LoVo (cell line): ENCODE measurements around the gene KLHL3.

ENCODE experiments used
- DNase-seq: peaks from one replicate; pipeline ENCODE4 v3.0.0-alpha.2; 2016; ENCODE audit warnings: low spot score

The KLHL3 gene

DNA sequence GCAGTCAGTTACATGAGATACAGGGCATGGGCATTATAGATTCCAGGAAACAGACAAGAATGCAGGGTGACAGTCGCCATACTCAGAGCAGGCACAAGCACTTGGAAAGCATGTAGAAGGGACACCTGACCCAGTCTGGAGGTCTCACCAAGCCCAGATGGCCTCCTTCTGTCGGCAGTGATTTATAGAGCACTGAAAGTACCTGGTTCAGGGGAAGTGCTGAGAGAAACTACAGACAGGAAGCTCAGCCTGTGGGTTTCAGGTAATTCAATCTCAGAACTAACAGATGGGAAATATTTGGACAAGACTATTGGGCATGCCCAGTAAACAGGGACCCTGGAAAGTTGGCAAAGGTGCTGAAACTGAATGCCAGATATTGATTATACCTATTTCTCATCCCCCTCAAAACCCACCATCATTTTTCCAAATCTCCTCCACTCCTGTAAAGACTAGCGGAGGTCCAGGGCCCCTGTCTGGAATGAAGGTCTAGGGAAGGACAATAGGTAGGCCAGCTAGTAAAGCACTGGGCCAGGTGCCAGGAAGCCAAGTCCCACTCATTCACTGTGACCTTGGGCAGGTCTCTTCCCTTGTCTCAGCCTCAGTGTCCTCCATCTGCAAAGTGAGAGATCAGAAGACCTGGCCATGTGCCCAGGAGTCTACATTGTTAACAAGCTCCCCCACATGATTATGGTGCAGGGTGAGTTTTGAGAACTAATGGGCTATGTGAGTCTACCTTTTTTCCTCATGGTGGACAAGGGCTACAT lies 26.9 kb downstream of the KLHL3 start:
- no peak for DNase-seq

DNA sequence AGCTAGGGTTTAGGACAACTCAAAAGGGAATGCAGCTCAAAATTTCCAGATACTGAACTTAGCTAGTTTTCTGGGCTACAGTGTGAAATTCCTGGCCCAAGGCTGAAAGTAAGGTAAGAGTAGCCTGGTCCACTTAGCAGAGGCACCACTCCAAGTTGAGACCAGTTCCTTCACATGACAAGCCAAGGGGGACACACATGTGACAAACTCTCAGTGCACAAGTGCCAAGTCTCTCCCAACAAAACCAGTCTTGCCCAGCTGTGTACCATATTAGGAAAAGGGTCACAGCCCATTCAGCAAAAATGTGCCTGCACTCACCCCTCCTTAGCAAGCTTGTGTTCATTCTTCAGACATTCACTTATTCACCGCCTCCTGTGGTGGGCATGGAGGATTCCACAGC lies 27.8 kb downstream of the KLHL3 start:
- no peak for DNase-seq

DNA sequence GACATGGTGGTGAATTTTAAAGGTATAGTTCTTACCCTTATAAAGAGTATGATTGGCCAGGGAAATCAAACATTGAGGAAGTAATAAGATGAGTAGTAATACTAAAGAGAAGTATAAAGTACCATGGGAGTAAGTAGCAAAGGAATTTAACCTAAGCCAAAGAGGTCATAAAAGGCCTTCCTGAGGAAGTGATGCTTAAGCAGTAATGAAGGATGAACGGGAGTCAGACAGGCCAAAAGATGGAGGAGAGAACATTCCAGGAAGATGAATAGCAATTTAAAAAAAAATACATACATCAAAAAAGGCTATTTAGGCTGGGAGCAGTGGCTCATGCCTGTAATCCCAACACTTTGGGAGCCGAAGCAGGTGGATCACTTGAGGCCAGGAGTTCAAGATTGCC lies 29.0 kb downstream of the KLHL3 start:
- DNase-seq, result no peak

DNA sequence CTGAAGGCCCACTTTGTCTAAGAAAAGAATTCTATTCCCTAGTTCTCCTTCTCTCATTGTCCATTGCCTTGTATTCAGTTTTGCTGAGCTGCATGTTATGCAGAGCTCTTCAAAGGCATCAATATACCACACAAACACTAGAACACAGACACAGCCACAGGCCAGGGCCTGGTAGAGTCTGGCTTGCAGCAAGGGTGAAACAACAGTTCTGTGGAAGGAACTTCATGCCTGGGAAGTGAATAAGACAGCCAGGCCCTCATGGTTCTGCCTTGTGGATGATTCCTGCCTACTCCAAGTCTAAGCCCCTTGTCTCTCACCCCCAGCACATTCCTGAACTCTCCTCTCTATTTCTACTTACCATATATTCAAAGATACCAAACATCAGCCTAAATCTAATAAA lies 30.8 kb downstream of the KLHL3 start:
- DNase-seq, result no peak

DNA sequence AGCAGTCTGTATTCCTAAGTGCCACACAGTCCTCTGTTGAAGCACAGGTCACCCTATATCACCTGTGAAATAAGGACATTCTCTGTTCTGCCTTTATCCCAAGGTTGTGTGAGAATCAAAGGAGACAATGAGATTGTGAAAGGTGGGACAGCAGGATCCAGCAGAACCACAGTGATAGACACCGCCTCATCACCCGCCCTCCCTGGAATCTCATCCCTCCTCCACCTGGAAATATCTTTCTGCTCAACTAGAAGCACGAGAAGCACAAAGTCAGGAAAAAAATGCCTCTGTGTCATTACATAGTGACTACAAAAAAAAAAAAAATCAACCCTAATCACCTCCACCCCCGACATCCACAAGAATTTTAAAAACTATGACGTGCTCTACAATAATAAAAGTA lies 32.3 kb downstream of the KLHL3 start:
- no peak for DNase-seq

DNA sequence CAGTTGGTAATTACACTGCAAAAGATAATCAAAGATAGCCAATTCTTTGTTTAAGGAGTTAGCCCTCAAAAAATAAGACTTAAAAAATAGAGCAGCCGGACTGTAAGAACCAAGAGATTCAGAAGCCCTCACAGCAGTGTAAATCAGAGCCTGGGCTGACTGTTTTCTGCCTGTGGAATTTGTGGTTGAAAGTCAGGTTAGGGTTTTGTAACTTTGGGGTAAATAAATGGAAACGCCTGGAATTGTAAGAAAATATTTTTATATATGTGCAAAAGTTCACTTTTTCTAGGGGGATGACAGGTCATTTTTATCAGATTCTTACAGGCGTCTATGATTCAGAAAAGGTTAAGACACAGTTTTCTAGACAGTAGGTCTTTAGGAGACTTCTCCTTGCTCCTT lies 35.6 kb downstream of the KLHL3 start:
- DNase-seq, result no peak

DNA sequence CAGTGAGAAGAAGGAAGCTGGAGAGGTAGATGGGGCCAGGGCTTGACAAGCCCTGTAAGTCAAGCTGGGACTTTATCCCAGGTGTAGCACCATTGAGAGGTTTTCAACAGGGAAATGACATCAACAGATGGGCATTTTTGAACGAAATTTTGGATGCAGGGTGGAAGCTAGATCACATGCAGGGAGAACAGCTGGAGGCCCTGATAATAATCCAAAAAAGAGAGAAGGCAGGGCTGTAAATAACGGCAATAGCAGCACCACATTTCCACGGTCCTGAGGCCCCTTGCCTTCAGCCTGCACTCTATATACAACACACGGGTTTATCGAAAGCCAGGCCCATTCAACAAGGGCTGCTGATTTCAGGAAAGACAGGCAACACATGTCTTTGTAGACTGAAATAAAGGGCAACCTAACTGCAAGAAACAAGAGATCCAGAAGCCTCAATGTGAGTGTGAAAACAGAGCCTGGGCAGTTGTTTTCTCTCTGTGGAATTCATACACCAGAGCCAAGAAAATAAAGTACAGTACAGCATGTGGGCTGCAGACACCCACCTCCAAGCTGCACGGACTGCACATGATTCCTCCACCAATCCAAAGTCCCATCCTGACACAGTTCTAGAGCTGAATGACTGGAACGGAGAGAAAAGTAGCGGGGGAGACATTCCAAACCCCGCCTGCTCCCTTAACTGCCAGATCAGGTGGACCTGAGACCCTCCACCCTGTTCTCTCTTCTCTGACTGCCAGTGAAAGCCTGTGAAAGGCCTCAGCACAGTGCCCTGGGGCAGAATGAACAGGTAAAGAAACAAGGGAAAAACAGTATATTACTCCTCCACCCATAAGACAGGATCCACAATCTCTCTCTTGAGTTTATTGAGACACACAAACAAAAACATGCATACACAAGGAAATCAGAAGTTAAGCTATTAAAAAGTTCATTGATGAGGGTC lies 36.3 kb downstream of the KLHL3 start:
- DNase-seq, result no peak

DNA sequence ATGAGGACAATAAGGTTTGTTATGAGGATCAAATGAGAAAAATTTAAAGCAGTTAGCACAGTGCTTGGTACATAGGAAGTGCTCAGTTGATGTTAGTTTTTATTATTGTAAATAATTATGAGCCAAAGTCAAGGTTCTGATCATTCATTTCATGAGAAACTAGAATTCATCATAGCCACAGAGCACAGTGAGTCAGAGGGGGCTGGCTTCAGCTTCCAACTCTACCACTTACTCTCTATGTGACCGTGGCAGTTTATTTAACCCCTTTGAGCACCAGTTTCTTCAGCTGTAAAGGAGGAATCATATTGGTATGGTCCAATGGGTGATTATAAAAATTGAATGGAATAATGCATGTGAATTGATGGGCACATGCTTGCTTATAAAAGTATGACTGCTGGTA lies 39.4 kb downstream of the KLHL3 start:
- no peak for DNase-seq

DNA sequence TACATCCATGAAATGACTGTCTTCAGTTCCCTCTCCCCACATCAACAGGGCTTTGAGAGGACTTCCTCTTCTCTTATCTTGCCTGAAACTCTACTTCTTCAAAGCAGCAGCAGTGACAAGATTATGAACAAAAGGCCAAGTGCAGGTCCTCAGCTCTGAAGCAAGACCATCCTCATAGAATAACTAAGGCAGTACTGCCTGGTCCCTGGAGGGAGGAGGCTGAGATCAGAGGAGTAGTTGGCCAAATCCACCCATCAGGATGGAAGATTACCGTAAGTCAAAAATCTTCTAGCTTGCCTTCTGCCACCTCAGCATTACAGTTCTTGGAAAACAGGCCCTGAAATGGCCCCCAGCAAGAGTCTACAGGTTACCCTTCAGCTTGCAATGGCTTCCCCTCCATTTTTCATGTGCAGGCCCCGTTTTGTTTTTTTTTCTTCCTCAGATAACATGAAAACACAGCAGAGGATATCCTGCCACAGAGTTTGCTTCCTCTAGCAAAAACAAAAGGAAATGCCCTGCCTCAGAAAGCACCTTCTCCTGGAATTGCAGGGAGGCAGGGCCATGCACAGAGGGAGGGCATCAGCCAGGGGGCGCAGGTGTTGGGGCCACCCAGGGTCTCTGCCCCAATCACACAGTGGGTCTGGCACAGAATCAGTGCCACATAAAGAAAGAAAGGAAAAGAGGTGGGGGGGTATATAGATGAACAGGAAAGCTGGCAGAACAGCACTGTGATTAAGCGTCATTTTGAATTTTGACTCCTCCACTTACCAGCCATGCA lies 40.0 kb downstream of the KLHL3 start:
- no peak for DNase-seq

DNA sequence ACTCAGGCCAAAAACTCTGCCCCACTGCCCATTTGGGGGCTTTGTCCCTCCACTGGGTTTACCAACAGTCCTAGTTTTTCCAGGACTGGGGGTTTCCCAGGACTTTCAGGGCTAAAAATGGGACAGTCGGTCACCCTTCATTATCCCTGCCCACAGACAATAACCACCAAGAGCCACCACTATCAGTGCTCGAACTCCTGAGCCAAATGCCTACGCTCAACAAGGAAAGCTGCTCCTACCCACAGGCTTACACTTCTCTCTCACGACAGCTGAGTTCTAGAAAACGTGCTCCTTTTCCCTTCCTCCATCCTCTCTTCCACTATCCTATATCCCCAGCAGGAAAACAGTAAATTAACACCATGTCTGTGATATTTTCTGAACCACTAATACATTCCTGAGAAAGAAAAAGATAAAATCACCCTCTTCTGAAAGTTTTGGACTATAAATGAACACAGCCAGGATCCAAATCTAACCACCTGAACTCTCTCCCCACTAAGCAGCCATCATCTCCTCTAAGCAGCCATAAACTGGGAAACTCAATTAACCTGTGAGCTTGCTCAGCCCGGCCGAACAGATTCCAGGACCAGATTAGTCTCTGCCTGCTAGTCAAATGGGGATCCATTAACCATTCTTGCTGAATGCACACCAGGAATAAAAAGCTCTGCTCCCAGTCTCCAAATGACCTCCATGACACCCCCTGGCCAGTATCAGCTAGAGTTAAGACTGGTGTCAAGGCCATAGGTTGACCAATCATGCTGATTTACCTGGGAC lies 41.8 kb downstream of the KLHL3 start:
- no peak for DNase-seq

DNA sequence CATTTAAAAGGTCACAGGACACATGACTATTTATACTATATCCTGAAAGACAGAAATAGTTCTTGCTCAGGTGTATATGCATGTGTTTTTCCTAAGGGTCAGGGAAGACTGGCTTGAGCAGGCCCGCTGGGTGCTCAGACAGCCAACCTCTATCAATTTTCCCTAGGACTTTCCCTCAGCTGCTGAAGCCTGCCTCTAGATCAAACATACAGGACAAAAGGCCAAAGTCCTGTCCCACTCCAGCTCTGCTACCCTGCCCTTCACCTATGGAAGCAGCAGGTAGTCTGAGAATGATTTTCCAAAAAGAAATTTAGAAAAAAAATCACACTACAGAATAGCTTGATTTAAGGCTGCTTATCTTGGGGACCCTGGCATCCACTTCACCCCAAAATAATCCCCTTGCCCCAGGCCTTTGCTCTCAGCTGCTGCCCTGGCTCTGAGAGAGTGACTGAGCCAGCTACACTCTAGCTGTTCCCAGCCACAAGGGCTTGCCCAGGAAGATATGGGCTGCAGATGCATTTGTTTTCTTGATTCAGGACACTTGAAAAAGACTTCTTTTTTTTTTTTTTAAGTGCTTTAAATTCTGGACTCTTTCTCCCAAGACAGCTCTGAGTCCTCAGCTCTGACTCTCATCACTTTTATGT lies 42.5 kb downstream of the KLHL3 start:
- DNase-seq, result no peak

DNA sequence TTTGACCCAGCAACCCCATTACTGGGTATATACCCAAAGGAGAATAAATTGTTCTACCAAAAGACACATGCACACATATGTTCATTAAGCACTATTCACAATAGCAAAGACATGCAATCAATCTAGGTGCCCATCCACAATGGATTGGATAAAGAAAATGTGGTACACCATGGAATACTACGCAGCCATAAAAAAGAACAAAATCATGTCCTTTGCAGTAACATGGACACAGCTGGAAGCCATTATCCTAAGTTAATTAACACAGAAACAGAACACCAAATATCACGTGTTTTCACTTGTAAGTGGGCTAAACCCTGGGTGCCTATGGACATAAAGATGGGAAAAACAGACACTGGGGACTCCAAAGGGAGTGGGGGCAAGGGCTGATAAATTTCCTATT lies 46.6 kb downstream of the KLHL3 start:
- DNase-seq, result no peak

DNA sequence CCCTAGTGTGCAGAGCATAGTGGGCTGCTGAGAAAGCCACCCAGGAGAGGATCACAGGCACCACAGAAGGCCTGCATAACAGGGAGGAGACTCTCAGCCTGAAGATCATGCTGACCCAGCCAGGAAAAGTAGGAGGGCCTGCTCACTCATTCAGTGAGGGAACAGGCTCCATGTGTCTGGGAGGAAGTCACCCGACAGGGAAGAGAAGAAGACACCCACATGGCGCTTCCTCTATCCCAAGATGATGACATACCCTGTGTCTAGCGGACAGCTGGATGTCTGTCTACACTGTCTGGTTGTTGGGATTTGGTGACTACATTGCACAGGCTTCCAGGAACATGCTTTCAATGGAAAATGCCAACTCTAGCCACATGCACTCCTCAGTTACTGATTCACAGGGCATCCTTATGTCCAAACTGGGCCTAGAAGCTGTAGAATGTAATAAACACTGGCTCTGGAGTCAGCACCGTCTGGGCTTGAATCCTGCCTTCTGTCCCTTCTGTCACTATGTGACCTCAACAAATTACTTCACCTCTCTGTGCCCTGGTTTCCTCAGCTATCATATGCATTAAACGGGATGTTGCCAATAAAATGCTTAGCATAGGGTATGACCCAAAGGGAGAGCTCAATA lies 47.6 kb downstream of the KLHL3 start:
- DNase-seq, result no peak

DNA sequence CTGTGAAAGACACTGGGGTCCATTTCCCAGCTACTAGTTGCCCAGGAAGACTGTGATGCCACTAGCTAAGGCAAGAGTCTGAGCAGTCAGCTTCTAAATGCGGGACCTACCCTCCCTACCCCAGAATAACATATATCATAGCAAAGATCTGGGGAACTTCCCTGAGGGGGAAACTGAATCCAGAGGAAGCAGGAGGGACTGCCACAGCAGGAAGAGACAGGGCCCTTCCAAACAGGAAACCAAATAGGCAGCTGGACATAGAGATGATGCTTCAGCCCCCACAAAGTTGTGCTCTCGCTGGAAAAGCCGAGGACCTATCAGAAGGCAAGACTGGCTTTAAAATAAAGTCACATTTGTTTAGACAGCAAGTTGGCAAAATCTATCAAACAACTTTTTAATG lies 51.1 kb downstream of the KLHL3 start:
- DNase-seq, result no peak

DNA sequence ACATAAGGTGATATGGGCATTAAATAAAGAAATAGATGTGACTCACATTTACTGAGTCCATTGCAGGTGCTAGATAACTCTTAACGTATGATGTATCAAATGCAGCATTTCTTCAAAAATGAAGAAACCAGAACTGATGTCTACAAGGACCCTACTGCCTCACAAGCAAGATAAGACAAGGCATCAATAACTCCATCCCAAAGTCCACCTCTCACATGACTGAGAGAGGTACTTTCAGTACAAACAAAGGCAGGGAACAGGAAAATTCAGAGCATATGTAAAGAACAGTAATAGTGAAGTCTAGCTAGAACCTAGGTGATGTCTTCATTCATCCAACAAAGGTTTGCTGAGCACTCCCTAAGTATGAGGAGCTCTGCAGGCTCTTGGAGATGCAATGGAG lies 54.7 kb downstream of the KLHL3 start:
- DNase-seq, result no peak

DNA sequence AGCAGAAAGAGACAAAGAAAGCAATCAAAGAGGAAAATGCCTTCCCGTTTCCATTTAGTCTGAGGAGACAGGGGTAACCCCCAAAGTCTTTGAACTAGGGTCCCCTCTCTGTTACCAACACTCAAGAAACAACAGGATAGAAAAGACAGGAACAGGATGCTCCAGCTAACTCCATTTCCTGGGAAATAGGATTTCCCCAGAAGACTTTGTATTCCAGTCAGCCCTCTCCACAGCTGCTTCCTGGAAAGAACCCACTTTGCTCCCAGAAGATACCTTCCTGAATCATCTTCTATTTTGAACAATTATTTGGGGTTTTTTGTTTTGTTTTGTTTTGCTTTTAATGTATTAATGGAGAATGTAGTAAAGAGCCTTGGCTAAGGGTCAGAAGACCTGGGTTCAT lies 56.0 kb downstream of the KLHL3 start:
- DNase-seq, result no peak

DNA sequence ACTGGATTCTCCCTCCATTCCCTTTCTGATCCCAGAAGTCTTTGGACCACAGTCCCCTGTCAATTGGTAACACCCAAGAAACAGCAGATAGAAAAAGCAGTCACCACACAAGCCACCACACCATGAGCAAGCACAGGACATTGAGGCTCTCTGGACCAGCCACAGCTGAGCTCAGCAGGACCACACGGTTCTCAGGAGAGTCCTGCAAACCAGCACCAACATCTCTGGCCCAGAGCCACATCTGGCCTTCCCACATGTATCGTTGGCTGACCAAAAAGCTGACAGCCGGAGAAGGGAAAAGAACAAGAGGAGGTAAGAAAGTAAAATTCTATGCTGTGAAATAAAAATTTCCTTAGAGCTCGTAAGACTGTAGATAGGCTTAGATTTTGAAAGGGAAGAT lies 56.7 kb downstream of the KLHL3 start:
- DNase-seq, result no peak

DNA sequence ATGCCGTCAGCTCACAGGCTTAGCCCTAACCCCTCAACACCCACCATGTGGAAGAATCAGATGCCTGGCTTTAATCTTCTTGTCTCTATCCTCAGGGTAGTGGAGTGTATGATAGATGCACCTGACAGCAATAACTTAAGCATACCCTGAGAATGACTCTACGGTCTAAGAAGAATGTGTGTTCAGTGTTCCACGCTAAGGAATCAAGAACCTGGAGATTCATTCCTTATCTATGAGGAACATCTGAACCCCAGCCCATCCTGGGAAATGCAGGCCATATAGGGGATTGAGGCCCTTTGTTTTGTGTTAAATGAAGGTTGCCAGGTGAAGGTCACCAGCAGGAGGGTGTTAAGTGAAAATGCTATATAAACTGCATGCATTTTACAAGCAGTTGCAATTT lies 63.0 kb downstream of the KLHL3 start:
- DNase-seq, result no peak

DNA sequence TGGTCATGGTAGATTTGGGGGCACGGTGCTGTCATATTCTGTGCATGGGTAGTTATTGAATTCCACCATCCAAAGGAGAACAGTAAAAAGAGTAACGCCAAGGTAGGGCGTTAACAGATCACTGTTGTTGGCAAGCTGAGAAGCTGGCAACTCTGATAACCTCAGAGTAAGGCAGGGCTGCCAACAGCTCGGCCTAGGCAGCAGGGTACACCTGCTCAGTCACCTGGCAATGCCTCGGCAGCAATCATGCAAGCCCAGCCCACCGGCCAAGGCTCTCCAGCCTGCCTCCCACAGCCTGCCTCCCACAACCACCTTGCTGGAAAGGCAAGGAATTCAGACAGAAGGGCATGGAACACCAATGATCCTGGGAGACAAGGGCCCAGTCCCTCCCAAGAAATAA lies 63.9 kb downstream of the KLHL3 start:
- no peak for DNase-seq

DNA sequence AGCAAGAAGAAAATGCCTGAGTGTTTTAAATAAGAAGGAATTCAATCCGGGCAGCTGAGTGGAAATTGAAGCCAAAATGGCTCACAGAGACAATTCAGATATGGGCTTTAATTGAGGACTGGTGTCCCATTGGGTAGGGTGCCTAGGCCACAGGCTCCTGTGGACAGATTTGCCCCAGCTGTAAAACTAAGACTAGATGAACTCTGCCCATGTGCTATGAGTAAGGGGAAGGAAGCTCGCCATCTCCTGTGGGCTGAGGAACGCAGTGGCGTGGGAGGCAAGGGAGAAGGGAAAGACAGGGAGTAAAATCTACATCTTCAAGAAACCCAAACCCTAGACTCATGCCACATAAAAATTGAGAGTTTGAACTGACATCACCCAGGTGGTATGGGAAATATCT lies 66.1 kb downstream of the KLHL3 start:
- DNase-seq, result no peak

DNA sequence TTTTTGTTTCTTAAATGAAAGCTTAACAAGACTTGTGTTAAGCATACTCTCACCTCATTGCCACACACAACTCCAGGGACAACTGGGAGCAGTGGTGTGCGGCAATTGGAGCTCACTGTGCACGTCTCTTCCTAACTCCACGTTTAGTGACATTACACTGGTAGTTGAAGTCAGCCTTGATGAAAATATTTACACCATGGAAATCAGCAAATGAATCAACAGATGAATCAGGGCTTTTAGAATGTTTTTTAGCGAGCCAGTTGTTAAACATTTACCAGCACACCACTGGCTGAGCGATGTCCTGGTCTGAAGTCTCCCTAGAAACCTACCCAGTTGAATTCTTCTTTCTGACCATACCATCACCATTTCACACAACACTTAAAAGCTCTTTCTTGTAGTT lies 67.3 kb downstream of the KLHL3 start:
- no peak for DNase-seq
